IMR-90 (cell line): Measurements from ENCODE around the gene RAD52. TPM values are rescaled to one million over a fixed set of nuclear protein-coding genes. Genes with fewer than 3 reads are reported as not detected.

Experiments
- ATAC-seq: fragments of 200-7000 bp; cut with Tn5 transposase; 2 replicates; pipeline ENCODE4 v1.9.1; 2020; ENCODE audit warnings: low read depth, mild to moderate bottlenecking, moderate library complexity
- BruUV-seq: library from RNA; stranded (reverse); fragments of 400-500 nt; replicated peaks from 2 replicates; lab custom pipeline; 2021; lab: Mats Ljungman, UMichigan
- CTCF ChIA-PET: fragments of 300-600 bp; formaldehyde crosslinking; extraction: SDS; loops from one replicate; lab custom pipeline; 2021; ENCODE audit warnings: antibody characterized with exemption; lab: Yijun Ruan, JAX
- POLR2A ChIA-PET: fragments of 300-600 bp; sonication (Branson Sonifier 250); formaldehyde crosslinking; loops from one replicate; lab custom pipeline; 2022; ENCODE audit warnings: antibody characterized with exemption; ENCODE audit not compliant: unreplicated experiment; lab: Charles Lee
- DNase-seq: peaks from one replicate; pipeline ENCODE4 v3.0.0; 2013
- H2AFZ ChIP-seq: replicated peaks from 2 replicates; pipeline ENCODE3; 2013; ENCODE audit warnings: low read length, mild to moderate bottlenecking; ENCODE audit not compliant: poor library complexity
- H2AK5ac ChIP-seq: 2 replicates; pipeline ENCODE4 v1.6.1; 2013; ENCODE audit warnings: low read depth, low read length, inconsistent platforms
- H2AK9ac ChIP-seq: replicated peaks from 2 replicates; pipeline ENCODE3; 2013; ENCODE audit warnings: mild to moderate bottlenecking, low read depth, low read length, moderate library complexity; ENCODE audit not compliant: poor library complexity
- H2BK120ac ChIP-seq: 2 replicates; pipeline ENCODE4 v1.6.1; 2013; ENCODE audit warnings: low read depth, low read length, inconsistent platforms
- H2BK15ac ChIP-seq: 3 replicates; pipeline ENCODE4 v1.6.1; 2013; ENCODE audit warnings: low read depth, low read length, inconsistent platforms
- H2BK20ac ChIP-seq: 2 replicates; pipeline ENCODE4 v1.6.1; 2013; ENCODE audit warnings: low read depth, mild to moderate bottlenecking, inconsistent platforms, low read length, moderate library complexity
- H2BK5ac ChIP-seq: 2 replicates; pipeline ENCODE4 v1.6.1; 2013; ENCODE audit warnings: mild to moderate bottlenecking, low read depth, low read length, inconsistent platforms; ENCODE audit not compliant: poor library complexity, severe bottlenecking
- H3K14ac ChIP-seq: replicated peaks from 2 replicates; pipeline ENCODE4 v1.6.1; 2013; ENCODE audit warnings: low read depth, low read length, inconsistent platforms
- H3K18ac ChIP-seq: 2 replicates; pipeline ENCODE4 v1.6.1; 2013; ENCODE audit warnings: low read depth, low read length, control low read depth
- H3K23ac ChIP-seq: 2 replicates; pipeline ENCODE4 v1.6.1; 2013; ENCODE audit warnings: low read depth, low read length, inconsistent platforms
- H3K27ac ChIP-seq: 2 replicates; pipeline ENCODE4 v1.5.1; 2013; ENCODE audit warnings: mild to moderate bottlenecking, control low read depth, low read length; ENCODE audit not compliant: insufficient read depth
- H3K27me3 ChIP-seq: 2 replicates; pipeline ENCODE4 v1.6.1; 2013; ENCODE audit warnings: low read length; ENCODE audit not compliant: control insufficient read depth, insufficient read depth
- H3K36me3 ChIP-seq: 2 replicates; pipeline ENCODE4 v1.6.1; 2013; ENCODE audit warnings: low read length, mixed read lengths; ENCODE audit not compliant: control insufficient read depth, insufficient read depth
- H3K4ac ChIP-seq: 2 replicates; pipeline ENCODE4 v1.6.1; 2013; ENCODE audit warnings: low read depth, low read length, inconsistent platforms
- H3K4me1 ChIP-seq: 2 replicates; pipeline ENCODE4 v1.6.1; 2013; ENCODE audit warnings: low read length, mixed read lengths; ENCODE audit not compliant: control insufficient read depth, insufficient read depth
- H3K4me2 ChIP-seq: 2 replicates; pipeline ENCODE4 v1.6.1; 2013; ENCODE audit warnings: low read depth, mild to moderate bottlenecking, control low read depth, low read length, moderate library complexity
- H3K4me3 ChIP-seq: 2 replicates; pipeline ENCODE4 v1.5.1; 2013; ENCODE audit warnings: low read depth, mild to moderate bottlenecking, control low read depth, low read length, moderate library complexity; ENCODE audit not compliant: insufficient read depth
- H3K56ac ChIP-seq: 2 replicates; pipeline ENCODE4 v1.6.1; 2013; ENCODE audit warnings: low read length, inconsistent platforms; ENCODE audit not compliant: insufficient read depth; ENCODE audit errors: extremely low read depth
- H3K79me1 ChIP-seq, 2 experiments: 2 replicates each; pipeline ENCODE4 v1.6.1; 2013; ENCODE audit warnings: low read length in 2 of 2, inconsistent platforms in 1 of 2, low read depth in 1 of 2
- H3K9ac ChIP-seq: 2 replicates; pipeline ENCODE4 v1.6.1; 2013; ENCODE audit warnings: low read depth, low read length, control low read depth
- H3K9me1 ChIP-seq: 2 replicates; pipeline ENCODE4 v1.6.1; 2013; ENCODE audit warnings: low read length, inconsistent platforms; ENCODE audit not compliant: insufficient read depth
- H3K9me3 ChIP-seq: 2 replicates; pipeline ENCODE4 v1.6.1; 2013; ENCODE audit warnings: low read length; ENCODE audit not compliant: control insufficient read depth, insufficient read depth
- H4K20me1 ChIP-seq: 2 replicates; pipeline ENCODE4 v1.6.1; 2013; ENCODE audit warnings: low read length, inconsistent platforms; ENCODE audit not compliant: insufficient read depth
- H4K5ac ChIP-seq: 2 replicates; pipeline ENCODE4 v1.6.1; 2013; ENCODE audit warnings: mild to moderate bottlenecking, low read depth, low read length, control low read depth
- H4K8ac ChIP-seq, 2 experiments: 2 replicates each; pipeline ENCODE4 v1.6.1; 2013; ENCODE audit warnings: low read depth in 2 of 2, low read length in 2 of 2, control low read depth in 1 of 2, inconsistent platforms in 1 of 2
- H4K91ac ChIP-seq: 2 replicates; pipeline ENCODE4 v1.6.1; 2013; ENCODE audit warnings: low read depth, low read length, inconsistent platforms; ENCODE audit not compliant: insufficient read depth
- CEBPB ChIP-seq: IDR thresholded peaks from 2 replicates; pipeline ENCODE4 v1.6.1; 2012; ENCODE audit warnings: low read depth, low read length, improper control_type of control experiment
- MAFK ChIP-seq: IDR thresholded peaks from 2 replicates; pipeline ENCODE4 v1.6.1; 2012; ENCODE audit warnings: low read depth, low read length, improper control_type of control experiment
- RCOR1 ChIP-seq: IDR thresholded peaks from 2 replicates; pipeline ENCODE4 v1.6.1; 2012; ENCODE audit warnings: mild to moderate bottlenecking, low read length, improper control_type of control experiment; ENCODE audit not compliant: insufficient replicate concordance
- RFX5 ChIP-seq: IDR thresholded peaks from 2 replicates; pipeline ENCODE4 v1.8.0; 2012; ENCODE audit warnings: low read depth, mild to moderate bottlenecking, low read length, moderate library complexity
- SMC3 ChIP-seq: fragments of 150-350 bp; IDR thresholded peaks from 2 replicates; pipeline ENCODE4 v1.6.1; 2016; ENCODE audit warnings: low read depth, mild to moderate bottlenecking, antibody characterized with exemption, low read length, moderate library complexity
- WGBS, 2 experiments: methylation state at CpG; one replicate each; pipeline versions ENCODE4 v1.1.5 to v1.1.7; 2013; ENCODE audit warnings: missing lambda C conversion rate in 2 of 2; ENCODE audit not compliant: insufficient read length in 1 of 2; ENCODE audit errors: extremely low coverage in 2 of 2; 5-methylcytosine and 5-hydroxymethylcytosine counted together
- dilution Hi-C: fragments of 300-500 bp; cut with HindIII; formaldehyde crosslinking; loops from one replicate; pipeline ENCODE4 v1.14.3; 2018; ENCODE audit warnings: low sequenced_read_pairs; ENCODE audit not compliant: unreplicated experiment
- in situ Hi-C: fragments of 300-500 bp; cut with MboI; formaldehyde crosslinking; loops from 3 replicates; pipeline ENCODE4 v1.14.3; 2019; ENCODE audit warnings: low sequenced_read_pairs, inconsistent platforms, mixed read lengths
- intact Hi-C: fragments of 100-400 bp; cut with micrococcal nuclease; formaldehyde crosslinking; loops from 2 replicates; pipeline ENCODE4 v1.10.0; 2022
- polyA plus RNA-seq, 3 experiments: library from polyadenylated mRNA; depleted of rRNA; stranded (reverse); fragments of >200 nt; gene quantifications; 2 replicates each; pipeline ENCODE4 v1.2.3, GENCODE V29; 2012; ENCODE audit warnings: low replicate concordance in 1 of 3
- total RNA-seq: library from RNA; depleted of rRNA; stranded (reverse); fragments of >200 nt; gene quantifications from 2 replicates; pipeline ENCODE4 v1.2.3, GENCODE V29; 2012
- TF ChIP-seq, protein P1 (sequence below): conservative IDR thresholded peaks from 2 replicates; pipeline ENCODE4 v1.5.1; 2012; ENCODE audit warnings: mild to moderate bottlenecking, low read depth, low read length, improper control_type of control experiment

Gene RAD52
- total and polyA plus RNA-seq, 2 of the 4 experiments (the other 2 are of a cell fraction), result 10.7 to 11.3 TPM

DNA sequence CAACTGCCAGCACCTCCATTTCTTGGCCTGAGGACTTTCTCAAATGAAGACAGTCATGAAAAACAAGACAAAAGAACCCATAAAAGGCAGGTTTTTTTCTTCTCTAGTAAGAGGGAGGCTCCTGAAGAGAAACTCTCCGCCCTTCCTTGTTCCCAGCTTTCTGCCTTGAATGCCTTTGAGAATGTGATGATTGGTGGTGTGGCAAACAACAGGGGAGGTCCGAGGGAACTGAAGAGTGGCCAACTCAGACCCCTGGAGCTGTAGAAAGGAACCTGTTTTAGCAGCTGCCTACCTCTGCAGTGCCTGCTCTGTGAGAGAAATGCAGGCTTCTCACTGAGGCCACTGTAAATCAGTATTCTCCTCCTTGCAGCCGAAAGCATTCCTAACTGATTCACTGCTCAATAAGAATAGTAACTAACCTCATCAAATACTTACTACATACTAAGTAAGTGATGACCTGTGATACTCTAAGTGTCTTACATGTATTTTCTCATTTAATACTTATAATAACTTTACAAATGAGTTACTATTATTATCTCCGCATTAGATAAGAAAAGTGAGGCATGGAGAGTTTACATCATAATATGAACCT, 24.9 kb upstream of the RAD52 start:
- H3K79me1 ChIP-seq, result no peaks in the 10 kb centered on the region
- ChIA-PET CTCF (no interaction called here), POLR2A (no interaction called here)
- no peak overlapping the region for H2AK9ac ChIP-seq
- in situ Hi-C loops, result no loop called here
- no peaks in the 10 kb centered on the region for H3K9me3 ChIP-seq
- H2AK5ac ChIP-seq, result no peak overlapping the region
- no peak overlapping the region for H3K14ac ChIP-seq
- no peak overlapping the region for H2BK20ac ChIP-seq
- no peak overlapping the region for H3K4ac ChIP-seq
- H4K91ac ChIP-seq, result no peak overlapping the region
- H4K8ac ChIP-seq, result no peak overlapping the region
- intact Hi-C loops, result no loop called here
- TF ChIP-seq RCOR1 (no peak), CEBPB (no peak), MAFK (no peak), SMC3 (no peak), RFX5 (no peak)
- TF ChIP-seq, protein P1, sequence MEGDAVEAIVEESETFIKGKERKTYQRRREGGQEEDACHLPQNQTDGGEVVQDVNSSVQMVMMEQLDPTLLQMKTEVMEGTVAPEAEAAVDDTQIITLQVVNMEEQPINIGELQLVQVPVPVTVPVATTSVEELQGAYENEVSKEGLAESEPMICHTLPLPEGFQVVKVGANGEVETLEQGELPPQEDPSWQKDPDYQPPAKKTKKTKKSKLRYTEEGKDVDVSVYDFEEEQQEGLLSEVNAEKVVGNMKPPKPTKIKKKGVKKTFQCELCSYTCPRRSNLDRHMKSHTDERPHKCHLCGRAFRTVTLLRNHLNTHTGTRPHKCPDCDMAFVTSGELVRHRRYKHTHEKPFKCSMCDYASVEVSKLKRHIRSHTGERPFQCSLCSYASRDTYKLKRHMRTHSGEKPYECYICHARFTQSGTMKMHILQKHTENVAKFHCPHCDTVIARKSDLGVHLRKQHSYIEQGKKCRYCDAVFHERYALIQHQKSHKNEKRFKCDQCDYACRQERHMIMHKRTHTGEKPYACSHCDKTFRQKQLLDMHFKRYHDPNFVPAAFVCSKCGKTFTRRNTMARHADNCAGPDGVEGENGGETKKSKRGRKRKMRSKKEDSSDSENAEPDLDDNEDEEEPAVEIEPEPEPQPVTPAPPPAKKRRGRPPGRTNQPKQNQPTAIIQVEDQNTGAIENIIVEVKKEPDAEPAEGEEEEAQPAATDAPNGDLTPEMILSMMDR, result no peak
- DNase-seq (no peak), ATAC-seq (no peak)
- WGBS, 2 experiments, result no CpG with 5 or more reads among the region's 4 CpGs
- H3K4me1 ChIP-seq, result no peaks in the 10 kb centered on the region
- no peak overlapping the region for H2AFZ ChIP-seq
- no peak overlapping the region for H3K4me3 ChIP-seq
- no peaks in the 10 kb centered on the region for H3K9me1 ChIP-seq
- H2BK120ac ChIP-seq, result no peak overlapping the region
- no peak overlapping the region for H2BK5ac ChIP-seq
- dilution Hi-C loops, result no loop called here
- BruUV-seq, result no TSS peak
- H3K36me3 ChIP-seq, result no peaks in the 10 kb centered on the region
- no peak overlapping the region for H4K5ac ChIP-seq
- no peak overlapping the region for H3K4me2 ChIP-seq
- no peak overlapping the region for H2BK15ac ChIP-seq
- no peak overlapping the region for H3K9ac ChIP-seq
- H3K27ac ChIP-seq, result no peak overlapping the region
- no peaks in the 10 kb centered on the region for H3K27me3 ChIP-seq
- H3K56ac ChIP-seq, result no peak overlapping the region
- no peak overlapping the region for H3K23ac ChIP-seq
- H3K18ac ChIP-seq, result no peak overlapping the region
- H4K20me1 ChIP-seq, result no peaks in the 10 kb centered on the region
